Effector memory CD8-positive, alpha-beta T cell (primary cell): ENCODE measurements around the gene EXOC1.
"Not testable (repeated sequence)": the region's sequence is repeated elsewhere in the genome, so short reads cannot be mapped to it uniquely, and the experiment has no call there.

Experiments
- ATAC-seq: fragments of 150-1000 bp; cut with Tn5 transposase; replicated peaks from 2 replicates; pipeline ENCODE4 v1.10.0; 2021; ENCODE audit warnings: mild to moderate bottlenecking, moderate library complexity
- DNase-seq, 3 experiments: peaks; one replicate each; pipeline ENCODE4 v3.0.0; 2021
- H3K27ac Mint-ChIP-seq, 2 donors: one replicate each; pipeline ENCODE4 v1.8.0; 2022; ENCODE audit warnings: mild to moderate bottlenecking in 2 of 2, mixed read lengths in 2 of 2, moderate library complexity in 2 of 2
- H3K27me3 Mint-ChIP-seq, 2 donors: one replicate each; pipeline ENCODE4 v1.8.0; 2022; ENCODE audit warnings: mixed read lengths in 2 of 2
- H3K36me3 Mint-ChIP-seq: one replicate; pipeline ENCODE4 v1.8.0; 2022; ENCODE audit warnings: mild to moderate bottlenecking, moderate library complexity, mixed read lengths; ENCODE audit not compliant: insufficient read depth
- H3K4me1 Mint-ChIP-seq, 2 donors: one replicate each; pipeline ENCODE4 v1.8.0; 2022; ENCODE audit warnings: low read depth in 2 of 2, mixed read lengths in 2 of 2
- H3K4me3 Mint-ChIP-seq, 2 donors: one replicate each; pipeline ENCODE4 v1.8.0; 2022; ENCODE audit warnings: mild to moderate bottlenecking in 2 of 2, mixed read lengths in 2 of 2, moderate library complexity in 2 of 2
- H3K9me3 Mint-ChIP-seq, 2 donors: one replicate each; pipeline ENCODE4 v1.8.0; 2022; ENCODE audit warnings: mixed read lengths in 2 of 2

EXOC1 gene

GRCh38 chr4:55834086-55834795 lies 19.2 kb upstream of the EXOC1 start:
- Mint-ChIP-seq H3K4me1 (no peaks in the 10 kb centered on the region), H3K36me3 (no peaks in the 10 kb centered on the region), H3K9me3 (peaks cover 0 to 5% of the 10 kb centered on the region in 2 donors), H3K27me3 (peaks cover 63 to 64% of the 10 kb centered on the region in 2 donors), H3K27ac (no peak overlapping the region), H3K4me3 (no peak overlapping the region)
- DNase-seq (no peak), ATAC-seq (no peak)

- no peak for DNase-seq
- H3K4me1 Mint-ChIP-seq: peaks cover 0 to 3% of the 10 kb centered on the region in 2 donors
- H3K27me3 Mint-ChIP-seq: peaks cover 41 to 66% of the 10 kb centered on the region in 2 donors
- no peaks in the 10 kb centered on the region for H3K36me3 Mint-ChIP-seq
- no peak for ATAC-seq
- no peak overlapping the region for H3K4me3 Mint-ChIP-seq
- H3K9me3 Mint-ChIP-seq: peaks cover 0 to 5% of the 10 kb centered on the region in 2 donors
- H3K27ac Mint-ChIP-seq: no peak overlapping the region
Measured at GRCh38 chr4:55837903-55838302, 15.5 kb upstream of the EXOC1 start.

GRCh38 chr4:55838356-55838755 lies 15.1 kb upstream of the EXOC1 start:
- peaks cover 0 to 3% of the 10 kb centered on the region in 2 donors for H3K4me1 Mint-ChIP-seq
- DNase-seq: no peak
- peaks cover 42 to 66% of the 10 kb centered on the region in 2 donors for H3K27me3 Mint-ChIP-seq
- no peak for ATAC-seq
- H3K27ac Mint-ChIP-seq: no peak overlapping the region
- H3K36me3 Mint-ChIP-seq: no peaks in the 10 kb centered on the region
- H3K9me3 Mint-ChIP-seq: peaks cover 0 to 5% of the 10 kb centered on the region in 2 donors
- no peak overlapping the region for H3K4me3 Mint-ChIP-seq

- Mint-ChIP-seq H3K36me3 (no peaks in the 10 kb centered on the region), H3K4me1 (peaks cover 0 to 3% of the 10 kb centered on the region in 2 donors)
- no peak for ATAC-seq
Measured at GRCh38 chr4:55838952-55839351, 14.5 kb upstream of the EXOC1 start.

GRCh38 chr4:55840956-55841355 lies 12.5 kb upstream of the EXOC1 start:
- Mint-ChIP-seq H3K4me1 (peaks cover 0 to 3% of the 10 kb centered on the region in 2 donors), H3K9me3 (peaks cover 0 to 5% of the 10 kb centered on the region in 2 donors), H3K4me3 (no peak overlapping the region), H3K27ac (no peak overlapping the region), H3K36me3 (no peaks in the 10 kb centered on the region), H3K27me3 (peaks cover 25 to 50% of the 10 kb centered on the region in 2 donors)
- DNase-seq: no peak
- no peak for ATAC-seq

More at GRCh38 chr4:55838952-55839351, 14.5 kb upstream of the EXOC1 start:
- Mint-ChIP-seq H3K9me3 (peaks cover 0 to 5% of the 10 kb centered on the region in 2 donors), H3K4me3 (no peak overlapping the region), H3K27me3 (peaks cover 36 to 60% of the 10 kb centered on the region in 2 donors), H3K27ac (no peak overlapping the region)
- DNase-seq: no peak

GRCh38 chr4:55841373-55842239 lies 11.8 kb upstream of the EXOC1 start:
- not testable (repeated sequence) for H3K4me1 Mint-ChIP-seq, DNase-seq, ATAC-seq, H3K9me3 Mint-ChIP-seq, H3K36me3 Mint-ChIP-seq
- Mint-ChIP-seq H3K27me3 (peaks cover 19 to 43% of the 10 kb centered on the region in 2 donors), H3K4me3 (peak overlapping the region in 1 of 2 donors; percentile 31), H3K27ac (peak overlapping the region in 1 of 2 donors; percentile 10)

GRCh38 chr4:55842312-55842711 lies 11.1 kb upstream of the EXOC1 start:
- H3K4me3 Mint-ChIP-seq, H3K4me1 Mint-ChIP-seq, H3K9me3 Mint-ChIP-seq, DNase-seq, H3K27ac Mint-ChIP-seq, H3K36me3 Mint-ChIP-seq, ATAC-seq: not testable (repeated sequence)
- peaks cover 15 to 38% of the 10 kb centered on the region in 2 donors for H3K27me3 Mint-ChIP-seq

GRCh38 chr4:55849724-55850123 lies 3.7 kb upstream of the EXOC1 start:
- Mint-ChIP-seq H3K27ac (no peak overlapping the region), H3K4me3 (no peak overlapping the region), H3K9me3 (no peaks in the 10 kb centered on the region)

GRCh38 chr4:55851885-55852284 lies 1.6 kb upstream of the EXOC1 start:
- Mint-ChIP-seq H3K36me3 (peaks cover 5% of the 10 kb centered on the region), H3K4me3 (no peak overlapping the region), H3K9me3 (no peaks in the 10 kb centered on the region), H3K27me3 (no peaks in the 10 kb centered on the region), H3K27ac (peak overlapping the region; percentile 24 to 26), H3K4me1 (peaks cover 20 to 23% of the 10 kb centered on the region in 2 donors)
- DNase-seq (peak in 2 of 3 experiments; percentile 2 to 23), ATAC-seq (peak; percentile 35)

More at GRCh38 chr4:55849724-55850123, 3.7 kb upstream of the EXOC1 start:
- peaks cover 5% of the 10 kb centered on the region for H3K36me3 Mint-ChIP-seq
- no peak for ATAC-seq
- H3K27me3 Mint-ChIP-seq: peaks cover 2 to 3% of the 10 kb centered on the region in 2 donors
- DNase-seq: no peak
- H3K4me1 Mint-ChIP-seq: peaks cover 20 to 23% of the 10 kb centered on the region in 2 donors

GRCh38 chr4:55854129-55854528 lies 681 bp downstream of the EXOC1 start:
- Mint-ChIP-seq H3K27ac (peak overlapping the region; percentile 95 to 97), H3K27me3 (no peaks in the 10 kb centered on the region), H3K9me3 (no peaks in the 10 kb centered on the region), H3K4me3 (no peak overlapping the region), H3K36me3 (peaks cover 10% of the 10 kb centered on the region), H3K4me1 (peaks cover 20 to 23% of the 10 kb centered on the region in 2 donors)
- DNase-seq (no peak), ATAC-seq (peak; percentile 9)

- H3K27ac Mint-ChIP-seq: no peak overlapping the region
- no peaks in the 10 kb centered on the region for H3K27me3 Mint-ChIP-seq
- no peaks in the 10 kb centered on the region for H3K9me3 Mint-ChIP-seq
- no peak overlapping the region for H3K4me3 Mint-ChIP-seq
- ATAC-seq: no peak
- DNase-seq: no peak
- peaks cover 9 to 11% of the 10 kb centered on the region in 2 donors for H3K4me1 Mint-ChIP-seq
- H3K36me3 Mint-ChIP-seq: peaks cover 41% of the 10 kb centered on the region
Measured at GRCh38 chr4:55857586-55857985, 4.1 kb downstream of the EXOC1 start.

- Mint-ChIP-seq H3K36me3 (peaks cover 44% of the 10 kb centered on the region), H3K27ac (no peak overlapping the region), H3K27me3 (no peaks in the 10 kb centered on the region), H3K4me1 (peaks cover 6 to 7% of the 10 kb centered on the region in 2 donors), H3K4me3 (no peak overlapping the region), H3K9me3 (no peaks in the 10 kb centered on the region)
- ATAC-seq: no peak
- DNase-seq: no peak
Measured at GRCh38 chr4:55859711-55860110, 6.3 kb downstream of the EXOC1 start.

- H3K27me3 Mint-ChIP-seq: no peaks in the 10 kb centered on the region
- H3K4me1 Mint-ChIP-seq: peaks cover 12 to 21% of the 10 kb centered on the region in 2 donors
- peaks cover 56% of the 10 kb centered on the region for H3K36me3 Mint-ChIP-seq
- H3K4me3 Mint-ChIP-seq: no peak overlapping the region
- DNase-seq (no peak), ATAC-seq (no peak)
- H3K9me3 Mint-ChIP-seq: no peaks in the 10 kb centered on the region
- no peak overlapping the region for H3K27ac Mint-ChIP-seq
Measured at GRCh38 chr4:55864577-55865223, 11.3 kb downstream of the EXOC1 start.
